H9 (cell line): ENCODE results near the gene RNF40. TPM values are rescaled to one million over a fixed set of nuclear protein-coding genes. Genes with fewer than 3 reads are reported as not detected.

Experiments
- DNase-seq: peaks from one replicate; pipeline ENCODE4 v3.0.0-alpha.2; 2017
- H2AFZ ChIP-seq: one replicate; pipeline ENCODE4 v1.6.1; 2013; ENCODE audit warnings: mild to moderate bottlenecking, low read length, control low read depth, moderate library complexity
- H2AK5ac ChIP-seq: 2 replicates; pipeline ENCODE4 v1.6.1; 2013; ENCODE audit warnings: low read length, control low read depth, mixed read lengths; ENCODE audit not compliant: insufficient read length
- H2BK120ac ChIP-seq: one replicate; pipeline ENCODE4 v1.6.1; 2013; ENCODE audit warnings: low read depth, mild to moderate bottlenecking, low read length, control low read depth, inconsistent platforms; ENCODE audit not compliant: poor library complexity, severe bottlenecking
- H2BK12ac ChIP-seq: 2 replicates; pipeline ENCODE4 v1.6.1; 2013; ENCODE audit warnings: low read length, control low read depth, mixed read lengths, low read depth; ENCODE audit not compliant: insufficient read length
- H2BK15ac ChIP-seq: 2 replicates; pipeline ENCODE4 v1.6.1; 2013; ENCODE audit warnings: low read depth, low read length, control low read depth
- H2BK20ac ChIP-seq: one replicate; pipeline ENCODE4 v1.6.1; 2013; ENCODE audit warnings: low read depth, mild to moderate bottlenecking, low read length, control low read depth, inconsistent platforms; ENCODE audit not compliant: poor library complexity, severe bottlenecking
- H2BK5ac ChIP-seq: 2 replicates; pipeline ENCODE4 v1.6.1; 2013; ENCODE audit warnings: low read length, control low read depth, mixed read lengths; ENCODE audit not compliant: insufficient read length
- H3K14ac ChIP-seq: 2 replicates; pipeline ENCODE4 v1.6.1; 2013; ENCODE audit warnings: low read length, control low read depth; ENCODE audit not compliant: insufficient read depth
- H3K18ac ChIP-seq: 2 replicates; pipeline ENCODE4 v1.6.1; 2013; ENCODE audit warnings: low read depth, mild to moderate bottlenecking, mixed read lengths, low read length, control low read depth; ENCODE audit not compliant: insufficient read length
- H3K23ac ChIP-seq: 2 replicates; pipeline ENCODE4 v1.6.1; 2013; ENCODE audit warnings: low read length, control low read depth, mixed read lengths, low read depth; ENCODE audit not compliant: insufficient read length
- H3K23me2 ChIP-seq: 2 replicates; pipeline ENCODE4 v1.6.1; 2013; ENCODE audit warnings: low read depth, mild to moderate bottlenecking, mixed read lengths, low read length, control low read depth; ENCODE audit not compliant: insufficient read length, poor library complexity, severe bottlenecking
- H3K27ac ChIP-seq: 2 replicates; pipeline ENCODE4 v1.5.1; 2013; ENCODE audit warnings: low read length, control low read depth, mixed read lengths, low read depth; ENCODE audit not compliant: insufficient read length
- H3K27me3 ChIP-seq: 2 replicates; pipeline ENCODE4 v1.6.1; 2013; ENCODE audit warnings: low read length, control low read depth, inconsistent platforms; ENCODE audit not compliant: insufficient read depth
- H3K4ac ChIP-seq: 2 replicates; pipeline ENCODE4 v1.6.1; 2013; ENCODE audit warnings: low read depth, mild to moderate bottlenecking, control low read depth, inconsistent platforms, low read length, moderate library complexity
- H3K4me1 ChIP-seq: 2 replicates; pipeline ENCODE4 v1.6.1; 2013; ENCODE audit warnings: low read length, control low read depth, inconsistent platforms; ENCODE audit not compliant: insufficient read depth
- H3K4me2 ChIP-seq: 2 replicates; pipeline ENCODE4 v1.6.1; 2013; ENCODE audit warnings: low read length, control low read depth, mixed read lengths; ENCODE audit not compliant: insufficient read length, insufficient read depth
- H3K56ac ChIP-seq: 2 replicates; pipeline ENCODE4 v1.6.1; 2013; ENCODE audit warnings: low read depth, mild to moderate bottlenecking, mixed read lengths, low read length, control low read depth; ENCODE audit not compliant: insufficient read length
- H3K79me1 ChIP-seq: 2 replicates; pipeline ENCODE4 v1.6.1; 2013; ENCODE audit warnings: low read depth, mild to moderate bottlenecking, moderate library complexity, low read length, control low read depth, inconsistent platforms; ENCODE audit not compliant: insufficient read depth, poor library complexity, severe bottlenecking
- H3K79me2 ChIP-seq: 2 replicates; pipeline ENCODE4 v1.6.1; 2013; ENCODE audit warnings: low read length, control low read depth, inconsistent platforms; ENCODE audit not compliant: insufficient read depth
- H3K9ac ChIP-seq: 2 replicates; pipeline ENCODE4 v1.6.1; 2013; ENCODE audit warnings: low read length, control low read depth, mixed read lengths; ENCODE audit not compliant: insufficient read length; ENCODE audit errors: extremely low read depth
- H3K9me3 ChIP-seq: one replicate; pipeline ENCODE4 v1.6.1; 2013; ENCODE audit warnings: low read depth, low read length, inconsistent platforms; ENCODE audit not compliant: control insufficient read depth
- H3T11ph ChIP-seq: one replicate; pipeline ENCODE4 v1.6.1; 2013; ENCODE audit warnings: mild to moderate bottlenecking, low read length, control low read depth, inconsistent platforms
- H4K20me1 ChIP-seq: one replicate; pipeline ENCODE4 v1.6.1; 2013; ENCODE audit not compliant: control insufficient read depth, insufficient read length, insufficient read depth
- H4K5ac ChIP-seq: 2 replicates; pipeline ENCODE4 v1.6.1; 2013; ENCODE audit warnings: low read depth, mild to moderate bottlenecking, mixed read lengths, low read length, control low read depth; ENCODE audit not compliant: insufficient read length
- H4K8ac ChIP-seq: replicated peaks from 2 replicates; pipeline ENCODE4 v1.6.1; 2013; ENCODE audit warnings: low read length, control low read depth, mixed read lengths, low read depth; ENCODE audit not compliant: insufficient read length
- H4K91ac ChIP-seq: 2 replicates; pipeline ENCODE4 v1.6.1; 2013; ENCODE audit warnings: low read depth, mild to moderate bottlenecking, moderate library complexity, mixed read lengths, low read length, control low read depth; ENCODE audit not compliant: insufficient read length
- H3K27ac Mint-ChIP-seq, 3 experiments: 2 replicates in 2 of 3; 3 replicates in 1 of 3; pipeline ENCODE4 v1.8.0; 2020 to 2021; ENCODE audit warnings: mixed read lengths in 3 of 3, mild to moderate bottlenecking in 1 of 3, moderate library complexity in 1 of 3
- H3K27me3 Mint-ChIP-seq: 2 replicates; pipeline ENCODE4 v1.8.0; 2021; ENCODE audit warnings: low read depth, mild to moderate bottlenecking, moderate library complexity, mixed read lengths
- H3K36me3 Mint-ChIP-seq, 3 experiments: 2 replicates in 2 of 3; 3 replicates in 1 of 3; pipeline ENCODE4 v1.8.0; 2020 to 2021; ENCODE audit warnings: low read depth in 3 of 3, mixed read lengths in 3 of 3; ENCODE audit not compliant: insufficient read depth in 1 of 3
- H3K4me1 Mint-ChIP-seq, 2 experiments: 2 replicates each; pipeline ENCODE4 v1.8.0; 2020; ENCODE audit warnings: mixed read lengths in 2 of 2
- H3K4me3 Mint-ChIP-seq, 2 experiments: 2 replicates in 1 of 2; 3 replicates in 1 of 2; pipeline ENCODE4 v1.8.0; 2020 to 2021; ENCODE audit warnings: mild to moderate bottlenecking in 2 of 2, mixed read lengths in 2 of 2, moderate library complexity in 1 of 2
- H3K9me3 Mint-ChIP-seq, 2 experiments: 2 replicates in 1 of 2; 3 replicates in 1 of 2; pipeline ENCODE4 v1.8.0; 2020; ENCODE audit warnings: mild to moderate bottlenecking in 2 of 2, mixed read lengths in 2 of 2, moderate library complexity in 1 of 2
- CTCF ChIP-seq: fragments of 200-600 bp; sonication (generic); conservative IDR thresholded peaks from 3 replicates; pipeline ENCODE4 v1.8.0; 2021; ENCODE audit warnings: antibody characterized with exemption, mild to moderate bottlenecking
- WGBS: extraction: QIAGEN DNeasy Blood & Tissue Kit; methylation state at CpG from one replicate; pipeline ENCODE4 v1.1.7; 2013; ENCODE audit warnings: missing lambda C conversion rate, low lambda C conversion rate, mixed read lengths; ENCODE audit not compliant: insufficient read length; ENCODE audit errors: extremely low coverage; 5-methylcytosine and 5-hydroxymethylcytosine counted together
- total RNA-seq: library from RNA; stranded (reverse); gene quantifications from 2 replicates; pipeline ENCODE4 v1.2.1, GENCODE V29; 2021

Gene RNF40
- total RNA-seq, 1 experiment from 2014 or later = 103 TPM

GRCh38 chr16:30793508-30794069 is 31.5 kb downstream of the RNF40 start:
- no peak overlapping the region for H3K4me2 ChIP-seq
- H4K20me1 ChIP-seq = no peaks in the 10 kb centered on the region
- no peak overlapping the region for H3K18ac ChIP-seq
- H2BK20ac ChIP-seq = no peak overlapping the region
- H3K9ac ChIP-seq = no peak overlapping the region
- H3K14ac ChIP-seq = no peak overlapping the region
- no peak overlapping the region for H3K27ac ChIP-seq
- peaks cover 0 to 5% of the 10 kb centered on the region in 2 experiments; a peak in 2 of 4 replicates for H3K4me1 Mint-ChIP-seq
- no peak overlapping the region for H2BK15ac ChIP-seq
- no peak overlapping the region; a peak in 1 of 7 replicates for H3K27ac Mint-ChIP-seq
- no peak overlapping the region for H2BK120ac ChIP-seq
- no peak overlapping the region for H4K5ac ChIP-seq
- no CpG with 5 or more reads among the region's 7 CpGs for WGBS
- H3T11ph ChIP-seq = no peak overlapping the region
- H3K9me3 Mint-ChIP-seq = no peaks in the 10 kb centered on the region
- H2BK5ac ChIP-seq = no peak overlapping the region
- no peaks in the 10 kb centered on the region for H3K9me3 ChIP-seq
- no peak overlapping the region for H2BK12ac ChIP-seq
- H3K23ac ChIP-seq = no peak overlapping the region
- H3K27me3 Mint-ChIP-seq = peaks cover 40% of the 10 kb centered on the region
- DNase-seq = no peak
- TF ChIP-seq CTCF = no peak
- H2AK5ac ChIP-seq = no peak overlapping the region
- H3K4ac ChIP-seq = no peak overlapping the region
- no peaks in the 10 kb centered on the region for H3K36me3 Mint-ChIP-seq
- no peaks in the 10 kb centered on the region for H3K79me2 ChIP-seq
- H4K91ac ChIP-seq = no peak overlapping the region
- no peak overlapping the region for H3K4me3 Mint-ChIP-seq
- H3K56ac ChIP-seq = no peak overlapping the region
- no peaks in the 10 kb centered on the region for H3K79me1 ChIP-seq
- no peaks in the 10 kb centered on the region for H3K4me1 ChIP-seq
- no peak overlapping the region for H4K8ac ChIP-seq
- H2AFZ ChIP-seq = no peak overlapping the region
- no peaks in the 10 kb centered on the region for H3K27me3 ChIP-seq
- no peaks in the 10 kb centered on the region for H3K23me2 ChIP-seq
